Thymus (tissue), 11 donors: ENCODE measurements around the gene FOXK2. TPM values are rescaled to one million over a fixed set of nuclear protein-coding genes. Genes with fewer than 3 reads are reported as not detected.
"Not testable (repeated sequence)": the region's sequence is repeated elsewhere in the genome, so short reads cannot be mapped to it uniquely, and the experiment has no call there.

Experiments
- DNase-seq, 9 donors: peaks; one replicate each; pipeline ENCODE4 v3.0.0-alpha.2; 2013; ENCODE audit warnings: low spot score in 9 of 9, low read depth in 6 of 9, missing footprints in 1 of 9
- H3K27ac ChIP-seq, 2 donors: one replicate each; pipeline ENCODE4 v1.5.1; 2013; ENCODE audit warnings: control low read depth in 1 of 2, low read depth in 1 of 2, low read length in 1 of 2, mild to moderate bottlenecking in 1 of 2, moderate library complexity in 1 of 2
- H3K27me3 ChIP-seq, 2 donors: one replicate each; pipeline ENCODE4 v1.5.1; 2013; ENCODE audit warnings: low read length in 1 of 2; ENCODE audit not compliant: control insufficient read depth in 2 of 2, insufficient read depth in 1 of 2
- H3K36me3 ChIP-seq, 2 donors: one replicate each; pipeline ENCODE4 v1.5.1; 2013; ENCODE audit warnings: low read length in 1 of 2, mild to moderate bottlenecking in 1 of 2, moderate library complexity in 1 of 2; ENCODE audit not compliant: control insufficient read depth in 2 of 2, insufficient read depth in 2 of 2
- H3K4me1 ChIP-seq, 2 donors: one replicate each; pipeline ENCODE4 v1.5.1; 2013; ENCODE audit warnings: low read length in 2 of 2; ENCODE audit not compliant: control insufficient read depth in 2 of 2, insufficient read depth in 2 of 2
- H3K4me3 ChIP-seq, 2 donors: one replicate each; pipeline ENCODE4 v1.5.1; 2013; ENCODE audit warnings: low read length in 2 of 2, control low read depth in 1 of 2, mild to moderate bottlenecking in 1 of 2
- H3K9me3 ChIP-seq, 2 donors: one replicate each; pipeline ENCODE4 v1.5.1; 2013; ENCODE audit warnings: low read length in 1 of 2, mild to moderate bottlenecking in 1 of 2; ENCODE audit not compliant: control insufficient read depth in 2 of 2, insufficient read depth in 1 of 2
- WGBS: extraction: QIAGEN DNeasy Blood & Tissue Kit; methylation state at CpG from one replicate; pipeline ENCODE4 v1.1.7; 2013; 5-methylcytosine and 5-hydroxymethylcytosine counted together
- polyA plus RNA-seq: library from polyadenylated mRNA; stranded (reverse); fragments of 200-250 nt; gene quantifications from one replicate; pipeline ENCODE4 v1.2.3, GENCODE V29; 2013
- total RNA-seq: library from RNA; stranded (reverse); fragments of 120-200 nt; gene quantifications from one replicate; pipeline ENCODE4 v1.2.4, GENCODE V29; 2013
- donor health status: healthy.

The FOXK2 gene
- total and polyA plus RNA-seq, 2 donors: 30.9 to 31.1 TPM

- WGBS: 98% methylated on average over 6 of the region's 6 CpGs
- Histone ChIP-seq H3K4me3 (no peak overlapping the region), H3K9me3 (no peaks in the 10 kb centered on the region), H3K36me3 (peaks cover 74 to 91% of the 10 kb centered on the region in 2 donors), H3K27ac (no peak overlapping the region), H3K4me1 (peaks cover 0 to 21% of the 10 kb centered on the region in 2 donors), H3K27me3 (no peaks in the 10 kb centered on the region)
- DNase-seq: no peak
Measured at GRCh38 chr17:82571855-82572254, 52.3 kb downstream of the FOXK2 start.

GRCh38 chr17:82574041-82574440 lies 54.5 kb downstream of the FOXK2 start:
- Histone ChIP-seq H3K27ac (no peak overlapping the region), H3K4me3 (no peak overlapping the region), H3K27me3 (no peaks in the 10 kb centered on the region), H3K9me3 (no peaks in the 10 kb centered on the region), H3K4me1 (peaks cover 0 to 4% of the 10 kb centered on the region in 2 donors), H3K36me3 (peaks cover 73 to 90% of the 10 kb centered on the region in 2 donors)
- WGBS: 93% methylated on average over 11 of the region's 11 CpGs
- no peak for DNase-seq

DNA sequence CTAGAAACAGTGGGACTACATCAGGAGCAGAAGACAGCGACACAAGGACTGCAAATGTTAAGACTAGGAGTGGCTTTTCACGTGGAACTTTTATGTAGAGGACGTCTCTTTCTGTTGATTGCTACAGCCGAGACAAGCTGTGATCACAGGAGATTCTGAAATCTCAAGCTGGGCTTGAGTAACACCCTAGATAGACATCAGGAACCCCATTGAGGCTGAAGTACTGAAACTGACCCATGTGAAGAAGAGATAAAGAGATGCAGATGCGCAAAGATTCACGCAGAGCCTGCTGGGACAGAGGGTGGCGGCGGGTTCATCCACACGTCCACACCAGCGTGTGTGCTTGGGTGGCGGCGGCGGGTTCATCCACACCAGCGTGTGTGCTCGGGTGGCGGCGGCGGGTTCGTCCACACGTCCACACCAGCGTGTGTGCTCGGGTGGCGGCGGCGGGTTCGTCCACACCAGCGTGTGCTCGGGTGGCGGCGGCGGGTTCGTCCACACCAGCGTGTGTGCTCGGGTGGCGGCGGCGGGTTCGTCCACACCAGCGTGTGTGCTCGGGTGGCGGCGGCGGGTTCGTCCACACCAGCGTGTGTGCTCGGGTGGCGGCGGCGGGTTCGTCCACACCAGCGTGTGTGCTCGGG lies 56.2 kb downstream of the FOXK2 start:
- H3K9me3 ChIP-seq, H3K27me3 ChIP-seq, H3K4me1 ChIP-seq, H3K27ac ChIP-seq, H3K4me3 ChIP-seq, DNase-seq: not testable (repeated sequence)
- WGBS: 98% methylated on average over 39 of the region's 52 CpGs
- H3K36me3 ChIP-seq: peaks cover 64 to 76% of the 10 kb centered on the region in 2 donors

- Histone ChIP-seq H3K4me1 (no peaks in the 10 kb centered on the region), H3K36me3 (peaks cover 54 to 63% of the 10 kb centered on the region in 2 donors), H3K27me3 (no peaks in the 10 kb centered on the region), H3K27ac (no peak overlapping the region), H3K9me3 (no peaks in the 10 kb centered on the region), H3K4me3 (no peak overlapping the region)
- whole genome bisulfite sequencing: 98% methylated on average over 18 of the region's 18 CpGs
- no peak for DNase-seq
Measured at GRCh38 chr17:82577300-82577699, 57.8 kb downstream of the FOXK2 start.

DNA sequence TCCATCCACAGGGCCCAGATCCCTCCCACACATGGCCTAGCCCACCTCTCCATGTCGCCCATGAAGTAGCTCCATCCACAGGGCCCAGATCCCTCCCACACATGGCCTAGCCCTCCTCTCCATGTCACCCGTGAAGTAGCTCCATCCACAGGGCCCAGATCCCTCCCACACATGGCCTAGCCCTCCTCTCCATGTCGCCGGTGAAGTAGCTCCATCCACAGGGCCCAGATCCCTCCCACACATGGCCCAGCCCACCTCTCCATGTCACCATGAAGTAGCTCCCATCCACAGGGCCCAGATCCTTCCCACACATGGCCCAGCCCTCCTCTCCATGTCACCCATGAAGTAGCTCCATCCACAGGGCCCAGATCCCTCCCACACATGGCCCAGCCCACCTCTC lies 60.4 kb downstream of the FOXK2 start:
- WGBS: over 99% methylated on average over 4 of the region's 4 CpGs
- not testable (repeated sequence) for DNase-seq, H3K4me3 ChIP-seq, H3K27ac ChIP-seq, H3K9me3 ChIP-seq, H3K27me3 ChIP-seq
- Histone ChIP-seq H3K4me1 (peaks cover 3 to 22% of the 10 kb centered on the region in 2 donors), H3K36me3 (peaks cover 50 to 52% of the 10 kb centered on the region in 2 donors)

- H3K4me1 ChIP-seq: peaks cover 6 to 33% of the 10 kb centered on the region in 2 donors
- no peaks in the 10 kb centered on the region for H3K27me3 ChIP-seq
- H3K27ac ChIP-seq: no peak overlapping the region
- no peak overlapping the region for H3K4me3 ChIP-seq
- 97% methylated on average over 8 of the region's 8 CpGs for WGBS
- DNase-seq: no peak
- peaks cover 47 to 48% of the 10 kb centered on the region in 2 donors for H3K36me3 ChIP-seq
- H3K9me3 ChIP-seq: peaks cover 0 to 5% of the 10 kb centered on the region in 2 donors
Measured at GRCh38 chr17:82582213-82582612, 62.7 kb downstream of the FOXK2 start.

GRCh38 chr17:82582709-82583108 lies 63.2 kb downstream of the FOXK2 start:
- H3K4me3 ChIP-seq: no peak overlapping the region
- 99% methylated on average over 11 of the region's 11 CpGs for WGBS
- peaks cover 0 to 5% of the 10 kb centered on the region in 2 donors for H3K9me3 ChIP-seq
- H3K4me1 ChIP-seq: peaks cover 6 to 33% of the 10 kb centered on the region in 2 donors
- no peak overlapping the region for H3K27ac ChIP-seq
- no peak for DNase-seq
- peaks cover 49 to 50% of the 10 kb centered on the region in 2 donors for H3K36me3 ChIP-seq
- H3K27me3 ChIP-seq: no peaks in the 10 kb centered on the region

DNA sequence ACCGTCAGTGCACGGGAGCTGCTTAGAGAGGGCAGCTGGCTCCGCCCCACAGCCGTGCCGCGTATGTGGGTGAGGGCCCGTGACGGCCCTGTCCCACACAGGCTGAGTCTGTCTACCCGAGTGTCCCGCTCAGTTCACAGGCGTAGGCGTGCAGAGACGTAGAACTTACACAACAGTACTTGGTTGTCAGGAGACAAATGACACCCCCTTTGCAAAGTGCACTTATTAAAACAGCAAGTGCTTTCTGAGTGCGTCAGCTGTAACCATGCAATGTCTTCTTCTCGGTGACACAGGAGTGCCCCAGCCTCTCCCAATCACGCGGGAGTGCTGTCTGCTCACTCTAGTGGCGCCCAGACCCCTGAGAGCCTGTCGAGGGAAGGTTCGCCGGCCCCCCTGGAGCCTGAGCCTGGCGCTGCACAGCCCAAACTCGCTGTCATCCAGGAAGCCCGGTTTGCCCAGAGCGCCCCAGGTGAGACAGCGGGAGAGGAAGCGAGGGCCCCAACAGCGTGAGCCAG lies 64.2 kb downstream of the FOXK2 start:
- peaks cover 45 to 56% of the 10 kb centered on the region in 2 donors for H3K36me3 ChIP-seq
- H3K4me3 ChIP-seq: peak overlapping the region in 1 of 2 donors; percentile 0
- H3K9me3 ChIP-seq: peaks cover 0 to 5% of the 10 kb centered on the region in 2 donors
- no peaks in the 10 kb centered on the region for H3K27me3 ChIP-seq
- 68% methylated on average over 28 of the region's 28 CpGs for WGBS
- peak overlapping the region; percentile 33 to 95 for H3K27ac ChIP-seq
- peak in 2 of 9 donors; percentile 32 to 75 for DNase-seq
- peaks cover 6 to 33% of the 10 kb centered on the region in 2 donors for H3K4me1 ChIP-seq

GRCh38 chr17:82585935-82586575 lies 66.5 kb downstream of the FOXK2 start:
- peaks cover 45 to 50% of the 10 kb centered on the region in 2 donors for H3K36me3 ChIP-seq
- H3K9me3 ChIP-seq, H3K27me3 ChIP-seq: not testable (repeated sequence)
- peak overlapping the region in 1 of 2 donors; percentile 95 for H3K27ac ChIP-seq
- 95% methylated on average over 23 of the region's 23 CpGs for WGBS
- DNase-seq: peak in 2 of 9 donors; percentile 60 to 68
- H3K4me3 ChIP-seq: peak overlapping the region in 1 of 2 donors; percentile 40
- H3K4me1 ChIP-seq: peaks cover 6 to 38% of the 10 kb centered on the region in 2 donors
